G401.6 (cell line): ENCODE data around the gene ACOT8.
A peak's percentile ranks its signal among the peaks of the same experiment; 100 is the strongest.
"Not testable (repeated sequence)": the region's sequence is repeated elsewhere in the genome, so short reads cannot be mapped to it uniquely, and the experiment has no call there.

Source experiments
- FAIRE-seq: peaks from 2 replicates; lab custom pipeline; 2012; peaks lifted over from hg19 to GRCh38; lab: Jason Lieb, UNC

The ACOT8 gene

GRCh38 chr20:45857114-45857881, at the start of gene ACOT8, which contains the start of gene ZSWIM3:
Gene ACOT8 (minus strand): TSS chr20:45857392. CDS start chr20:45857315, 77 bp downstream.
Gene ZSWIM3 (plus strand): TSS chr20:45857614. CDS start chr20:45857826, 212 bp downstream.
- FAIRE-seq, result peak; percentile 89

DNA sequence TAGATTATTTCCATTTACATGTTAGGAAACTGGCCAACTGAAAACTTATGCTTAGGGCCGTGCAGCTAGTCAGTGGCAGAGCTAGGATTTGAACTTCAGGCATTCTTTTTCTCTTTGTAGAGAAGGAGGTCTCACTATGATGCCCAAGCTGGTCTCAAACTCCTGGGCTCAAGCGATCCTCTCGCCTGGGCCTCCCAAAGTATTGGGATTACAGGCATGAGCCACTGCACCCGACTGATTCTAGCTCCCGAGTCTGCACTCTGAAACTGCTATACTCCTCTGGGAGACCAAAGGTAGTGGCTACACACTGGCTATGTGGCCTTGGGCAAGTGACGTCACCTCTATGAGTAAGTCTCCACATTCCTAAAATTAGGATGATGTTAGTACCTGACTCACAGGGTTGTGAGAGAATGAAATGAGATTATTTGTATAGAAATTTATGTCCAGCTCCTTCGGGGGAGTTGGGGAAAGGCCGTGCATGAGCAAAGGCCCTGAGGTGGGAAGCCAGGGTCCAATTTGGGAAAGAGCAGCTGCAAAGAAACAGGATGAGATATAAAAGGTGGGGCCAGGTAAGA, 48.4 kb upstream of the ACOT8 start:
- no peak for FAIRE-seq

DNA sequence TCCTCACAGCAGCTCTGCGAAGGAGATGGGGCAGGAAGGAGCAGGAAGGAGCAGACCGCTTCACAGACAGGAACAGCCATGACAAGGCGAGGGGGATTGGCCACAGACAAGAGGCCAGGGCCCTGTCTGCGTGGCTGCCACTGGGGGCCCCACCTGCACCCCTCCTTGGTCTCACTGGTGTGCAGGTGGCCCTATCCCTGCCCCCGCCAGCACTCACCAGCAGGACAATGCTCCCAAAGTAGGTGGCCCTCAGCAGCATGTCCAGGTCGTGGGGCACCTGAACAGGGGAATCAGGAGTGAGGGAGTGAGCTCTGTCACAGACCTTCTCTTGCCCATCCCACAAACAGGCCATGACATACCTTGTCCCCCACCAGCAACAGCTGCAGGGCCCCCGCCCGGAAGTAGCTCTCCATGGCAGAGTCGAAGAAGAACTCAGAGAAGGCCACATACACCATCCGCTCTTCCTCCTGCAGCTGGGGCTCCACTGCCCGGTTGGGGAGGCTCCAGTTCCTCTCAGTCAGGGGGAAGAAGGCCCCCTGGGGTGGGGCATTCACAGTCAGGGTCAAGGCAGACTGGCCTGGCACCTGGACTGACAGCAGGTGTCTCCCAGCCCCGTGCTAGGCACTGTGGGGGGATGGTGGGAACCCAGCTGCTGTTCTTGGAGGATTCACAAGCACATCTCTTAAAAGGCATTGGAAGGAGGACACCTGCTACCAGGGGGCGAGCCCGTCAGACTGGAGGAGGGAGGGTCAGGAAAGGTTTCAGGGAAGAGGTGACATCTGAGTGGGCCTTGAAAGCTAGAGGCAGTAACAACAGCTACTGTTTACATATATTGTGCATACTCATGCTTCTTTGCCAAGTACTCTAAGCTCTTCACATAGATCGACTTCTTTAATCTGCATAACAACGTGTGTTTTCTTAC, 47.7 kb upstream of the ACOT8 start:
- FAIRE-seq, result no peak

- no peak for FAIRE-seq
Measured at GRCh38 chr20:45902199-45902701, 45.1 kb upstream of the ACOT8 start.

DNA sequence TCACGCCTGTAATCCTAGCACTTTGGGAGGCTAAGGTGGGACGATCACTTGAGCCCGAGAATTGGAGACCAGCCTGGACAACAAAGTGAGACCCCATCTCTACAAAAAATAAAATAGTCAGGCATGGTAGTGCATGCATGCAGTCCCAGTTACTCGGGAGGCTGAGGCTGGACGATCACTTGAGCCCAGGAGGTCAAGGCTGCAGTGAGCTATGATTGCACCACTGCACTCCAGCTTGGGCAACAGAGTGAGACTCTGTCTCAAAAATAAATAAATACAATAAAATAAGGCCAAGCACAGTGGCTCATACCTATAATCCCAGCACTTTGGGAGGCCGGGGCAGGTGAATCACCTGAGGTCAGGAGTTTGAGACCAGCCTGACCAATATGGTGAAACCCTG, 44.1 kb upstream of the ACOT8 start:
- not testable (repeated sequence) for FAIRE-seq

- no peak for FAIRE-seq
Measured at GRCh38 chr20:45899046-45899835, 42.0 kb upstream of the ACOT8 start.

GRCh38 chr20:45898285-45898684, 41.1 kb upstream of the ACOT8 start:
- no peak for FAIRE-seq

DNA sequence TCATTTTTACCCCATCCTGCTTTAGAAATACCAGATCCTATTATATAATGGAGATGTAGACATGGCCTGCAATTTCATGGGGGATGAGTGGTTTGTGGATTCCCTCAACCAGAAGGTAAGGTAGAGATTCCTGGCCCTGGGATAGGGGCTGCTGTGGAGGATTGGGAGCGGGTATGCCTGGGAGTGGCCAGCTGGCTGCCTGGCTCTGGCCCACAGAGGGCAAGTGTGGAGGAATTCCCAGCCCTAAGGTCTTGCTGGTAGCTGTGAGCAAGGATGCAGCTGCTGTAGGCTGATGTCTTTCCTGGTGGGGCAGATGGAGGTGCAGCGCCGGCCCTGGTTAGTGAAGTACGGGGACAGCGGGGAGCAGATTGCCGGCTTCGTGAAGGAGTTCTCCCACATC, 40.5 kb upstream of the ACOT8 start:
- no peak for FAIRE-seq

DNA sequence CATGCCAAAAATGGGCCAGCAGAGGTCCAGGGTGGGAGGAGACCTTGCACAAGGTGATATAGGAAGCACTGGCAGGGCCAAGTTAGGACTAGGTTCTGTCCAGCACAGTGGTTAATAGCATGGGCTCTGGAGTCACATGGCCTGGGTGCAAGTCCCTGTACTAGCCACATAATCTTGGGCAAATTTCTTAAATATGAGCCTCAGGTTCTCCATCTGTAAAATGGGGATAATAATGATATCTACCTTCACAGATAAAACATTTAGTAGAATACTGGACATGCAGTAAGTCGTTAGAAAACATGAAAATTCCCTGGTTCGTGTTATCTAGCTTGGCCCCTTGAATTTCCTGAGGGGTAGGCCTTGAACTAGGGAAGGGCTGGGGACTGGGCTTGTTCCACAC, 40.1 kb upstream of the ACOT8 start:
- FAIRE-seq, result no peak

DNA sequence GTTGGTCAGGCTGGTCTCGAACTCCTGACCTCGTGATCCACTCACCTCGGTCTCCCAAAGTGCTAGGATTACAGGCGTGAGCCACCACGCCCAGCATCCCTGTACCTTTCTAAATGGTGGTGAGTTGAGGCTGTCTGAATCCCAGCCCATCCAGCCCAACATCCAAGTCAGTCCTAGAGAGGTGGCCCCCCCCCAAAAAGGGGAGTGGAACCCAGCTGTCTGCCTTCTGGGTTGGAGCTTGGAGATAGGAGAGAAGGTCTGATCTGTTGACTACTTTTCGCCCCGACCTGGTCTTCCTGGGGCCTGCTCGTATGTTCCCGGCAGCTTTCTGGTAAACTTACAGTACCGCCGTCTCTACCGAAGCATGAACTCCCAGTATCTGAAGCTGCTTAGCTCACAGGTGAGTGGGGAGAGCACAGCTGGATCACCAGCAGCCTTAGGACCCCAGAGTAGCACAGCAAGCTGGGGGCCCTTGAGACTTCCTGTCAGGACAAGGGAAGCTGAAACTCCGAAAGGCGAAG, 39.5 kb upstream of the ACOT8 start:
- no peak for FAIRE-seq

- FAIRE-seq, result no peak
Measured at GRCh38 chr20:45894797-45895196, 37.6 kb upstream of the ACOT8 start.

DNA sequence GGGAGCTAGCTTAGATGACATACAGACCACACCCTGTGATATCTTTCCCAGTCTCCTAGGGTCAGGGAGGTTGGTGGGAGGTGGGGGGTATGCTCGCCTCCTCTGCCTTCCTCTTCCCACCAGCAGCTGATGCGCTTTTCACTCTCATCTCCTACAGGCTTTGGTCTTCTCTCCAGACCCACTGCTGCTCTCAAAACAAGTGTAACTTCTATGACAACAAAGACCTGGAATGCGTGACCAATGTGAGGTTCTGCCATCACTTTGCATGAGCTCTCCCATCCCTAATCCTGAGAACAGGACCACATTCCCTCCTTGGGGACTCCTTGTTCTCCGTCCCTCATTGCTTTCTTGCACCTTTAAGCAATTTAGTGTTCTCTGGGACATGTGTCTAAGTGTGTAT, 36.6 kb upstream of the ACOT8 start:
- no peak for FAIRE-seq

DNA sequence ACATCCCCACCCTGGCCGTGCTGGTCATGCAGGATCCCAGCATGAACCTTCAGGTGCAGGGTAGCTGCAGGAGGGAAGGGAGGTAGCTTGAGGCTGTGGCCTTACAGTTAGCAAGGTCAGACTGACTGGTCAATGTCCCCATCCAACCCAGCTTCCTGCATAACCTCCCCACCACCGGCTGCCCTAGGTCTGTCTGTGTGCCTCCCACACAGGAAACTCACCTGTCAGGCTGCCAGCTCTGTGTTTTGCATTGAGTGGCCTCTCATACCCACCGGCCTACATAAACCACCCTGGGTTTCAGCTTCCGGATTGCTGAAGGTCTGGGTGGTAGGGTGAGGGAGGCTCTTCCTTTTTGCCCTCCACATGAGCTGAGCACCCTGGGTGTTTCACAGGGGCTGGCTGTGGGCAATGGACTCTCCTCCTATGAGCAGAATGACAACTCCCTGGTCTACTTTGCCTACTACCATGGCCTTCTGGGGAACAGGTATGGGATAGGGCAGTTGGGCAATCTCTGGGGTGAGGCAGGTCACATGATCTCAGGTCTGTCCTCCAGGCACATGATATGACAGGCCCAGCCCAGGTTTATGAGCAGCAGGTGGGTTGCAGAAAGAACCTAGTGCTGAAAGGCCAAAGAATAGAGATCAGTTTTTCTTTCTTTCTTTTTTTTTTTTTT, 35.8 kb upstream of the ACOT8 start:
- no peak for FAIRE-seq

DNA sequence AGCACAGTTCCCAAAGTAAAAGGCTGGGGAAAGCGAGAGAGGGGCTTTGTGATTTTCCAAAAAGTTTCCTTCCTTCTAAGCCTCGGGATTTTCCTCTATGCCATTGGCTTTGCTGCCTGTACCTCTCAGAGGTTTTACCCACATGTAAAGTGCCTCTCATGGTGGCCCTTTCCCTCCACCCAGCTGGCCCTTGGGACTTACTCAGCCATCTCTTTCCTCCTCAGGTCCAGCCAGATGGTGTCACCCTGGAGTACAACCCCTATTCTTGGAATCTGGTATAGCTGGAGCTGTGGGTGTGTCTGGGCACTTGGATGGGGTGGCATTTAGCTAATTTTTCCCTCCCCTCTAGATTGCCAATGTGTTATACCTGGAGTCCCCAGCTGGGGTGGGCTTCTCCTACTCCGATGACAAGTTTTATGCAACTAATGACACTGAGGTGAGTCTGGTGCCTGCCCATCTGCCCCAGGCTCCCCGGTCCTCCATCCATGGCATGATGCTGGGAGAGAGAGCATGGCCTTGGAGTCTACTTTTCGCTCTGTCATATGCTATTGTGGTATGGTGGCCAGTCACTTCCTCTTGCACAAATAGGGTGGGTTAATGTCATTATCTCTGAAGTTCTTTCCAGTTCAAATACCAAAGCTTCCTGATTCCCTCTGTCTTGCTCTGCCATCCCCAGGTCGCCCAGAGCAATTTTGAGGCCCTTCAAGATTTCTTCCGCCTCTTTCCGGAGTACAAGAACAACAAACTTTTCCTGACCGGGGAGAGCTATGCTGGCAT, 35.0 kb upstream of the ACOT8 start:
- no peak for FAIRE-seq

DNA sequence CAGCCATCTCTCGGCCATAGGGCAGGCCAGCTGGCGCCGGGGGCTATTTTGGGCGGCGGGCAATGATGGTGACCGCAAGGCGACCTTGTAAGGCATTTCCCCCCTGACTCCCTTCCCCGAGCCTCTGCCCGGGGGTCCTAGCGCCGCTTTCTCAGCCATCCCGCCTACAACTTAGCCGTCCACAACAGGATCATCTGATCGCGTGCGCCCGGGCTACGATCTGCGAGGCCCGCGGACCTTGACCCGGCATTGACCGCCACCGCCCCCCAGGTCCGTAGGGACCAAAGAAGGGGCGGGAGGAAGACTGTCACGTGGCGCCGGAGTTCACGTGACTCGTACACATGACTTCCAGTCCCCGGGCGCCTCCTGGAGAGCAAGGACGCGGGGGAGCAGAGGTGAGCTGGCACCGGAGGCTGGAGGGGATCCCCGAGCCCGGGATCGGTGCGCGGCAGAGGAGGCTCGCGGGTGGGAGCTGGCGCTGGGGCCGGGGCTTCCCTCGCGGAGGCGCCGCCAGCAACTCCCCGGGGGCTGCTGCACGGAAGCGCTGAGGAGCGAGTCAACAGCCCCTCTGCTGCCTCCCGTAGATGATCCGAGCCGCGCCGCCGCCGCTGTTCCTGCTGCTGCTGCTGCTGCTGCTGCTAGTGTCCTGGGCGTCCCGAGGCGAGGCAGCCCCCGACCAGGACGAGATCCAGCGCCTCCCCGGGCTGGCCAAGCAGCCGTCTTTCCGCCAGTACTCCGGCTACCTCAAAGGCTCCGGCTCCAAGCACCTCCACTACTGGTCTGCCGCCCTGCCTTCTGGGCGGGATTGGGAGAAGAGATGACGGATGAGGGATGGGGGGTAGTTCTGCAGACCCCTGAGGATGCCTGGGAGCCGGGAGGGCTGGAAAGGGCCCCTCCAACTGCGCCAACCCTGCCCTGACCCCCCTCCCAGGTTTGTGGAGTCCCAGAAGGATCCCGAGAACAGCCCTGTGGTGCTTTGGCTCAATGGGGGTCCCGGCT, 34.1 kb upstream of the ACOT8 start, which contains the start of the genes CTSA and NEURL2:
CTSA (plus strand) TSS at position 351 of the 999 bp plus-strand sequence; CDS start at position 585, 234 bp downstream.
NEURL2 (minus strand) TSS at position 224 of the 999 bp plus-strand sequence; CDS start at position 7, 217 bp downstream.
- no peak for FAIRE-seq

DNA sequence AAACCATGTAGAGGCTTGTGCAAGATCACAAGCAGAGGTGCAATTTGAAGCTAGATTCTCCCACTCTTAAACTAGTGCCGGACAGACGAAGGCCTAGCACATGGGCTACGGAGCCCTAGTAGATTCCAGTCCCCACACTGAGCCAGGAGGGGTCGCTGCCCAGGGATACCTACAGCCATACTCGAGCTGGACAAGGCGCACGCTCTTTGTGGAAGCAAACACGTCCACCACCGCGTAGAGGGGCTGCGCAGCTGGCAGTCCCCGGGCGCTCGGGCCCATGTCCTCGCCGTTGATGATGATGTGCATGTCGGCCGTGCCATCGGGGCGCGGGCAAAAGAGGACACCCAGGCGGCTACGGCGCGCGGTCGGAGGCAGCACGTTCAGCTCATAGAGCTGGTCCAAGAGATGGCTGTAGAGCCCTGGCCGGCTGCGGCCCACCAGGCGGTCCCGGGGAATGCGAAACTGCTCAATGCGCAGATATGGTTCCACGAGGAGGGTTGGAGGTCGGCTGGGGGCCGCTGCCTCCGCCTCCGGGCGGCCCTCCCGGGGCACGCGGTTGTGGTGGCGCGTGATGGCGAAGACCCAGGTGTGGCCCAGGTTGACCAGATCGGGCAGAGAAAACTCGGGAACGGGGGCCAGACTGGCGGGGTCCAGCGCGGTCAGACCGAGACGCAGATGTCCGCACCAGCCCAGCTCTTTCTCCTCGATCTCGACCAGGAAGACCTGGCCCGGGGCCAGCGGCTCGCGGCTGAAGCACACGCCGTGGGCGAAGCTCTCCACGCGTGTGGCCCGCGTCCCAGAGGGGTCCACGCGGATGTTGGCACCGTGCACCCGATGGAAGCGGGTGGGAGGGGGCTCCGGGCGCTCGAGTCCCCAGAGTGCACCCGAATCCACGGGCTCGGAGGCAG, 33.1 kb upstream of the ACOT8 start:
- FAIRE-seq, result peak; percentile 11

DNA sequence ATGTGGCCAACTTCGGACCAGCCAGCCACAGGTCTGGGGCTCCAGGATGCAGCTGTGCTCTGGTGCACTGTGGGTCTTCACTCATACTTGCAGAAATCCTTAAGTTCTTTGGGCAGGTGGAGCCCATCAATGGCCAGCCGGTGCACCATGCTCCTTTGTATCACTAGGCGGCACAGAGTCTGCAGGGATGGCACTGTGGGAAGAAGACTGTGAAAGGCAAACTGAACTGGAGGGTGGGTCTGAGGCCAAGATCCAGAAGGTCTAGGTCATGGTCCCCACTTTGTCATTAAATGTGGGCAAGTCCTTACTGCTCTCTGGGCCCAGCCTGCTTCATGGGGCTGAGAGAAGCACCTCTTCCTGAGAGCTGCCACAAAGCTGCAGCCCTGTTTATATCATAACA, 31.5 kb upstream of the ACOT8 start:
- no peak for FAIRE-seq

GRCh38 chr20:45887346-45887715, 30.1 kb upstream of the ACOT8 start, which contains the start of gene SPATA25:
Gene SPATA25 (minus strand): TSS chr20:45887622. CDS start chr20:45887590, 32 bp downstream.
- no peak for FAIRE-seq
